Right lobe of liver (tissue), 6 donors: ENCODE measurements around the gene MAPKAPK5. TPM values are rescaled to one million over a fixed set of nuclear protein-coding genes. Genes with fewer than 3 reads are reported as not detected.

Experiments
- ATAC-seq, 4 donors: fragments of 200-7000 bp; cut with Tn5 transposase; one replicate each; pipeline ENCODE4 v1.9.1; 2020; ENCODE audit warnings: mild to moderate bottlenecking in 4 of 4, moderate library complexity in 4 of 4
- DNase-seq, 3 donors: peaks; one replicate each; pipeline ENCODE4 v3.0.0-alpha.2; 2020
- H3K27ac ChIP-seq, 3 donors: fragments of 200-600 bp; one replicate each; pipeline ENCODE4 v1.8.0; 2022
- H3K27me3 ChIP-seq, 2 donors: fragments of 200-600 bp; one replicate each; pipeline ENCODE4 v1.8.0; 2022
- H3K36me3 ChIP-seq, 4 donors: fragments of 200-600 bp; sonication (generic) in 1 of 4; one replicate each; pipeline versions ENCODE4 v1.5.1 to v1.8.0; 2017 to 2022; ENCODE audit warnings: control low read depth in 1 of 4
- H3K4me1 ChIP-seq, 4 donors: fragments of 200-600 bp; sonication (generic) in 1 of 4; one replicate each; pipeline versions ENCODE4 v1.5.1 to v1.8.0; 2017 to 2022; ENCODE audit warnings: control low read depth in 1 of 4
- H3K4me3 ChIP-seq, 3 donors: fragments of 200-600 bp; one replicate each; pipeline ENCODE4 v1.8.0; 2022
- H3K9me3 ChIP-seq, 4 donors: fragments of 200-600 bp; sonication (generic) in 1 of 4; one replicate each; pipeline versions ENCODE4 v1.5.1 to v1.8.0; 2017 to 2022; ENCODE audit warnings: control low read depth in 1 of 4
- POLR2A ChIP-seq: fragments of 450-650 bp; IDR thresholded peaks from one replicate; pipeline ENCODE4 v1.6.1; 2017; ENCODE audit warnings: antibody characterized with exemption, mild to moderate bottlenecking
- WGBS: methylation state at CpG from one replicate; pipeline ENCODE4 v1.1.6; 2018; ENCODE audit warnings: low coverage, low lambda C conversion rate; ENCODE audit not compliant: insufficient coverage; ENCODE audit errors: missing lambda C conversion rate; 5-methylcytosine and 5-hydroxymethylcytosine counted together
- intact Hi-C, 2 donors: fragments of 100-400 bp; cut with DNase I; formaldehyde crosslinking; loops; one replicate each; pipeline versions ENCODE4 v1.11.2 to v1.14.1; 2022
- total RNA-seq, 6 experiments: library from RNA; depleted of rRNA in 2 of 6; stranded (reverse); fragments of >200 nt in 2 of 6; fragmentation: NEBNext Ultra II Directional in 3 of 6; extraction: Animal tissue kit (Norgen Biotek cat#: 25700) in 3 of 6; gene quantifications; one replicate each; pipeline versions ENCODE4 v1.1.0 to v1.2.4, GENCODE V29; 2016 to 2023
- TF ChIP-seq, protein P1 (sequence below), 4 donors: fragments of 200-600 bp in 3 of 4; fragments of 450-650 bp in 1 of 4; IDR thresholded peaks; one replicate each; pipeline versions ENCODE4 v1.5.1 to v1.8.0; 2016 to 2022; ENCODE audit warnings: antibody characterized with exemption in 4 of 4, mild to moderate bottlenecking in 2 of 4
- donor health status: DM: no; HTN: yes; CAD: no.
- donor health status: DM: no; HTN: no; CAD: no.
- donor health status: DM: no; HTN: no; CAD: no.
- donor health status: DM: no; HTN: yes; CAD: no.
- donor health status: DM: no; HTN: yes; CAD: no.

MAPKAPK5 gene
- total RNA-seq, 6 experiments from 2014 or later, result 18.0 to 28.1 (median 19.9) TPM

DNA sequence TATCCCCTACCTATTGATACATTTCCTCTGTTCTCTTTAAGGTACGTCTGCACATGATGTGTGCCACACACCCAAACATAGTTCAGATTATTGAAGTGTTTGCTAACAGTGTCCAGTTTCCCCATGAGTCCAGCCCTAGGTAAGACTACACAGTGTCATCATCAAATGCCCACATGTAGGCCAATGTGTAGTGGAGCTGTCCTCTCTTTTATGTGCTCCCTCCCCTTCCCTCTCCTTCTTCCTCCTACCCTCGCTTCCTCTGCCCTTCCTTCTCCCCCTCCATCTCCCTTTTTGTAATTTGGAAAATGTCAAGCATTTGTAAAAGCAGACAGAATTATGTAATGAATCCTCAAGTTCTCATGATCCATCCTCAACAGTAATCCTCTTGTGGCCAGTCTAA lies 25.5 kb downstream of the MAPKAPK5 start:
- Histone ChIP-seq H3K4me1 (no peaks in the 10 kb centered on the region), H3K27ac (no peak overlapping the region), H3K9me3 (no peaks in the 10 kb centered on the region), H3K36me3 (peaks cover 4 to 66% (median 23%) of the 10 kb centered on the region in 4 donors), H3K27me3 (no peaks in the 10 kb centered on the region), H3K4me3 (no peak overlapping the region)
- 80% methylated on average over 2 of the region's 2 CpGs for WGBS
- intact Hi-C loops, result no loop called here
- no peak for TF ChIP-seq POLR2A
- TF ChIP-seq, protein P1, sequence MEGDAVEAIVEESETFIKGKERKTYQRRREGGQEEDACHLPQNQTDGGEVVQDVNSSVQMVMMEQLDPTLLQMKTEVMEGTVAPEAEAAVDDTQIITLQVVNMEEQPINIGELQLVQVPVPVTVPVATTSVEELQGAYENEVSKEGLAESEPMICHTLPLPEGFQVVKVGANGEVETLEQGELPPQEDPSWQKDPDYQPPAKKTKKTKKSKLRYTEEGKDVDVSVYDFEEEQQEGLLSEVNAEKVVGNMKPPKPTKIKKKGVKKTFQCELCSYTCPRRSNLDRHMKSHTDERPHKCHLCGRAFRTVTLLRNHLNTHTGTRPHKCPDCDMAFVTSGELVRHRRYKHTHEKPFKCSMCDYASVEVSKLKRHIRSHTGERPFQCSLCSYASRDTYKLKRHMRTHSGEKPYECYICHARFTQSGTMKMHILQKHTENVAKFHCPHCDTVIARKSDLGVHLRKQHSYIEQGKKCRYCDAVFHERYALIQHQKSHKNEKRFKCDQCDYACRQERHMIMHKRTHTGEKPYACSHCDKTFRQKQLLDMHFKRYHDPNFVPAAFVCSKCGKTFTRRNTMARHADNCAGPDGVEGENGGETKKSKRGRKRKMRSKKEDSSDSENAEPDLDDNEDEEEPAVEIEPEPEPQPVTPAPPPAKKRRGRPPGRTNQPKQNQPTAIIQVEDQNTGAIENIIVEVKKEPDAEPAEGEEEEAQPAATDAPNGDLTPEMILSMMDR (IDR thresholded peaks at IDR 0.05), result no peak
- DNase-seq (no peak), ATAC-seq (no peak)

DNA sequence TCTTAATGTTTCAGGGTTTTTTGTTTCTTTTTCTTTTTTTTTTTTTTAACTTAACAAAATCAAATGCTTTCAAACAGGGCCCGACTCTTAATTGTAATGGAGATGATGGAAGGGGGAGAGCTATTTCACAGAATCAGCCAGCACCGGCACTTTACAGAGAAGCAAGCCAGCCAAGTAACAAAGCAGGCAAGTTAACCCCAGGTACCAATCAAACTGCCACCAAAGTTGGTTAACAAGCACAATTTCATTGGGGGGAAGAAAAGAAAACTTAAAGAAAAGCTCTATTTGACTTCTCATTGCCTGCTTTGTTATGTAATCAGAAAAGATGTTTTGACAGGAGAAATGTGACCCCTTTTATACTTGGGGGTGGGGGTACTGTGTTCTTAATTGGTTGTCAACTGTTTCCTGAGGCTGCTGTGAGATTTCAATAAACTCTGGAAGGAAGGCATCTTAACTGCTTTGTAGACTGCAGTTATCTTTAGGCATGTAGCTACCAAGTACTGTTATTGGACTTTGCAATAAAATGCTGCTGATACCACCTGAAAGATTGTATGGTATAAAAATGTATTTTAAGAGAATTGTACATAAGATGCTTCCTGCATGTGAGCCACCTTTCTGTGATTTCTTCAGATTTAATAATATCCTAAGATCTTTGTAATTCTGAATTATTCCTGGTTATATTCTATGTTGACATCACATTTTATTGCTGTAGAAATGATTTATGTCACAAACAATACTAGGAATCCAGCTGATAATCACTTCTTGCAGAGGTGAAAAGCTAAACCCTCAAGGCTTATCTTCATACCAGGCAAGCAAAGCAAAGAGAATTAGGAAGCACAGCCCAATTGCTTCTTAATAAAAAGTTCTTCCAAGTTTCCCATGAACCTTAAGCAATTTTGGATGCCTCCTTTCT lies 26.9 kb downstream of the MAPKAPK5 start:
- Histone ChIP-seq H3K27ac (no peak overlapping the region), H3K4me1 (no peaks in the 10 kb centered on the region), H3K27me3 (no peaks in the 10 kb centered on the region), H3K4me3 (no peak overlapping the region), H3K36me3 (peaks cover 4 to 72% (median 32%) of the 10 kb centered on the region in 4 donors), H3K9me3 (no peaks in the 10 kb centered on the region)
- WGBS, result 79% methylated on average over 2 of the region's 2 CpGs
- ATAC-seq (no peak), DNase-seq (no peak)
- intact Hi-C loops, result no loop called here
- TF ChIP-seq, protein P1 (IDR thresholded peaks at IDR 0.05), result no peak
- no peak for TF ChIP-seq POLR2A

DNA sequence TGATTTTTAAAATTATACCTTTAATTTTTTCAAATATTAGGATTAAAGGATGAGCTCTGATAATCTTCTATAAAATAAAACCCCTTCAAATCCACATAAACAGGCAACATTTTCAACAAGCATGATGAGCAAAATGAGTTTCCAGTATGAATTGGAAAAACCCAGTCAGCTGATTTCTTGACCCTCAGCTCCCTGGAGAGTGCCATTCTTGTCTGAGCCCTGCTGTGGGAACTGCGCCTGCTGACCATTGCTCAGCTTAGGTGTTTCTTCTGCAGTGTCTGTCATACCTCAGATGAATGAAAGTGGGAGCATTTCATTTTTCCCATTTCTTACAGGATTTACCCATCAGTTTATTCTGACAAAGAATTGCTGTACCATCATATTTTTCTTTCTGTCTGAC lies 27.6 kb downstream of the MAPKAPK5 start:
- H3K36me3 ChIP-seq, result peaks cover 4 to 72% (median 32%) of the 10 kb centered on the region in 4 donors

DNA sequence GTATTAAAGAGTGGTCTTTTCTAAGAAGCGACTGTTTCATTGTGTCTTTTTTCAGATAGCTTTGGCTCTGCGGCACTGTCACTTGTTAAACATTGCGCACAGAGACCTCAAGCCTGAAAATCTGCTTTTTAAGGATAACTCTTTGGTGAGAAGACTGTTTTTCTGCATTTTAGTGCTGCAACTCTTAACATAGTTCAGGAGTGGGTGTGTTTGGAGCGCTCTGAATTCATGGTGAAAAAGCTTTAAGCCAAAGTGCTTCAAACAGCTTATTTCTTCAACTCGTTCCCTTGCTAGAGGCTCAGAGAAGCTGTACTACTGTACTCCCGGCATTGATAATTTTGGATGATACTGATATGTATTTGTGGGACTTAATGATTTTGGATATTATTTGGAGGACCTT lies 28.2 kb downstream of the MAPKAPK5 start:
- no peak for DNase-seq
- 97% methylated on average over 6 of the region's 6 CpGs for WGBS
- no peak for TF ChIP-seq POLR2A
- TF ChIP-seq, protein P1 (IDR thresholded peaks at IDR 0.05), result no peak
- intact Hi-C loops, result no loop called here
- H3K27ac ChIP-seq, result no peak overlapping the region
- no peaks in the 10 kb centered on the region for H3K4me1 ChIP-seq
- no peaks in the 10 kb centered on the region for H3K9me3 ChIP-seq
- no peak for ATAC-seq
- H3K4me3 ChIP-seq, result no peak overlapping the region
- no peaks in the 10 kb centered on the region for H3K27me3 ChIP-seq
- H3K36me3 ChIP-seq, result peaks cover 4 to 72% (median 32%) of the 10 kb centered on the region in 4 donors

More for the DNA sequence above, 27.6 kb downstream of the MAPKAPK5 start:
- H3K27ac ChIP-seq, result no peak overlapping the region
- no peaks in the 10 kb centered on the region for H3K27me3 ChIP-seq
- no peak overlapping the region for H3K4me3 ChIP-seq
- no peaks in the 10 kb centered on the region for H3K4me1 ChIP-seq
- no peaks in the 10 kb centered on the region for H3K9me3 ChIP-seq
- no peak for ATAC-seq
- 100% methylated on average over 1 of the region's 1 CpG for WGBS
- intact Hi-C loops, result no loop called here
- DNase-seq, result no peak
- TF ChIP-seq POLR2A, result no peak
- TF ChIP-seq, protein P1 (IDR thresholded peaks at IDR 0.05), result no peak
